Fibroblast of pulmonary artery (primary cell): ENCODE data around the gene OTOGL.

Experiments
- DNase-seq: peaks from one replicate; pipeline ENCODE4 v3.0.0-alpha.2; 2010; ENCODE audit warnings: low read depth
- H3K4me3 ChIP-seq: replicated peaks from 2 replicates; pipeline ENCODE4 v1.5.1; 2011; ENCODE audit warnings: low read depth, mild to moderate bottlenecking, control low read depth, low read length, moderate library complexity
- CTCF ChIP-seq: IDR thresholded peaks from 2 replicates; pipeline ENCODE4 v1.5.1; 2011; ENCODE audit warnings: mild to moderate bottlenecking, control low read depth, low read length, inconsistent platforms; ENCODE audit errors: missing control alignments

OTOGL gene

GRCh38 chr12:80099259-80099658 lies at the start of gene OTOGL:
OTOGL (plus strand) TSS chr12:80099537; CDS start chr12:80209432, 109,895 bp downstream.
- no peak within 1 kb of the TSS for H3K4me3 ChIP-seq
- DNase-seq: no peak
- no peak for TF ChIP-seq CTCF

GRCh38 chr12:80050236-80050635 lies 49.1 kb upstream of the OTOGL start:
- no peak overlapping the region for H3K4me3 ChIP-seq
- TF ChIP-seq CTCF: no peak
- no peak for DNase-seq

GRCh38 chr12:80053051-80053790 lies 46.1 kb upstream of the OTOGL start:
- no peak overlapping the region for H3K4me3 ChIP-seq
- no peak for TF ChIP-seq CTCF
- DNase-seq: peak; percentile 84

- DNase-seq: peak; percentile 51
- TF ChIP-seq CTCF: no peak
- no peak overlapping the region for H3K4me3 ChIP-seq
Measured at GRCh38 chr12:80056232-80056631, 43.1 kb upstream of the OTOGL start.

- no peak for TF ChIP-seq CTCF
- H3K4me3 ChIP-seq: no peak overlapping the region
- peak; percentile 88 for DNase-seq
Measured at GRCh38 chr12:80056845-80057244, 42.5 kb upstream of the OTOGL start.

- no peak for TF ChIP-seq CTCF
- no peak for DNase-seq
- no peak overlapping the region for H3K4me3 ChIP-seq
Measured at GRCh38 chr12:80058586-80058985, 40.8 kb upstream of the OTOGL start.

GRCh38 chr12:80059102-80059501 lies 40.2 kb upstream of the OTOGL start:
- TF ChIP-seq CTCF: no peak

More at GRCh38 chr12:80059102-80059501, 40.2 kb upstream of the OTOGL start:
- H3K4me3 ChIP-seq: no peak overlapping the region
- DNase-seq: no peak
